Thymus (tissue), 11 donors: ENCODE data around the gene CD28. TPM values are rescaled to one million over a fixed set of nuclear protein-coding genes. Genes with fewer than 3 reads are reported as not detected.
"Not testable (repeated sequence)": the region's sequence is repeated elsewhere in the genome, so short reads cannot be mapped to it uniquely, and the experiment has no call there.

Source experiments
- DNase-seq, 9 donors: peaks; one replicate each; pipeline ENCODE4 v3.0.0-alpha.2; 2013; ENCODE audit warnings: low spot score in 9 of 9, low read depth in 6 of 9, missing footprints in 1 of 9
- H3K27ac ChIP-seq, 2 donors: one replicate each; pipeline ENCODE4 v1.5.1; 2013; ENCODE audit warnings: control low read depth in 1 of 2, low read depth in 1 of 2, low read length in 1 of 2, mild to moderate bottlenecking in 1 of 2, moderate library complexity in 1 of 2
- H3K27me3 ChIP-seq, 2 donors: one replicate each; pipeline ENCODE4 v1.5.1; 2013; ENCODE audit warnings: low read length in 1 of 2; ENCODE audit not compliant: control insufficient read depth in 2 of 2, insufficient read depth in 1 of 2
- H3K36me3 ChIP-seq, 2 donors: one replicate each; pipeline ENCODE4 v1.5.1; 2013; ENCODE audit warnings: low read length in 1 of 2, mild to moderate bottlenecking in 1 of 2, moderate library complexity in 1 of 2; ENCODE audit not compliant: control insufficient read depth in 2 of 2, insufficient read depth in 2 of 2
- H3K4me1 ChIP-seq, 2 donors: one replicate each; pipeline ENCODE4 v1.5.1; 2013; ENCODE audit warnings: low read length in 2 of 2; ENCODE audit not compliant: control insufficient read depth in 2 of 2, insufficient read depth in 2 of 2
- H3K4me3 ChIP-seq, 2 donors: one replicate each; pipeline ENCODE4 v1.5.1; 2013; ENCODE audit warnings: low read length in 2 of 2, control low read depth in 1 of 2, mild to moderate bottlenecking in 1 of 2
- H3K9me3 ChIP-seq, 2 donors: one replicate each; pipeline ENCODE4 v1.5.1; 2013; ENCODE audit warnings: low read length in 1 of 2, mild to moderate bottlenecking in 1 of 2; ENCODE audit not compliant: control insufficient read depth in 2 of 2, insufficient read depth in 1 of 2
- WGBS: extraction: QIAGEN DNeasy Blood & Tissue Kit; methylation state at CpG from one replicate; pipeline ENCODE4 v1.1.7; 2013; 5-methylcytosine and 5-hydroxymethylcytosine counted together
- polyA plus RNA-seq: library from polyadenylated mRNA; stranded (reverse); fragments of 200-250 nt; gene quantifications from one replicate; pipeline ENCODE4 v1.2.3, GENCODE V29; 2013
- total RNA-seq: library from RNA; stranded (reverse); fragments of 120-200 nt; gene quantifications from one replicate; pipeline ENCODE4 v1.2.4, GENCODE V29; 2013
- donor health status: healthy.

CD28 gene
- total and polyA plus RNA-seq, 2 donors, result 27.2 to 42.8 TPM

- Histone ChIP-seq H3K4me3 (no peak overlapping the region), H3K27ac (no peak overlapping the region), H3K36me3 (no peaks in the 10 kb centered on the region), H3K9me3 (no peaks in the 10 kb centered on the region), H3K4me1 (peaks cover 19% of the 10 kb centered on the region in 2 donors), H3K27me3 (no peaks in the 10 kb centered on the region)
- WGBS, result 85% methylated on average over 5 of the region's 5 CpGs
- no peak for DNase-seq
Measured at GRCh38 chr2:203690441-203691047, 15.9 kb upstream of the CD28 start.

GRCh38 chr2:203691149-203691548 lies 15.3 kb upstream of the CD28 start:
- H3K27me3 ChIP-seq, result no peaks in the 10 kb centered on the region
- H3K4me3 ChIP-seq, result no peak overlapping the region
- H3K9me3 ChIP-seq, result no peaks in the 10 kb centered on the region
- no peak overlapping the region for H3K27ac ChIP-seq
- DNase-seq, result no peak
- no peaks in the 10 kb centered on the region for H3K36me3 ChIP-seq
- peaks cover 17 to 19% of the 10 kb centered on the region in 2 donors for H3K4me1 ChIP-seq

- H3K27ac ChIP-seq, result no peak overlapping the region
- no peaks in the 10 kb centered on the region for H3K27me3 ChIP-seq
- H3K4me1 ChIP-seq, result peaks cover 17 to 19% of the 10 kb centered on the region in 2 donors
- 97% methylated on average over 5 of the region's 5 CpGs for WGBS
- DNase-seq, result no peak
- H3K4me3 ChIP-seq, result no peak overlapping the region
- H3K9me3 ChIP-seq, result no peaks in the 10 kb centered on the region
- no peaks in the 10 kb centered on the region for H3K36me3 ChIP-seq
Measured at GRCh38 chr2:203692031-203692710, 14.3 kb upstream of the CD28 start.

GRCh38 chr2:203693242-203693879 lies 13.1 kb upstream of the CD28 start:
- Histone ChIP-seq H3K9me3 (no peaks in the 10 kb centered on the region), H3K36me3 (no peaks in the 10 kb centered on the region), H3K27ac (no peak overlapping the region), H3K4me1 (peaks cover 17 to 19% of the 10 kb centered on the region in 2 donors), H3K27me3 (no peaks in the 10 kb centered on the region), H3K4me3 (no peak overlapping the region)
- DNase-seq, result no peak
- 95% methylated on average over 6 of the region's 6 CpGs for WGBS

GRCh38 chr2:203694191-203694590 lies 12.2 kb upstream of the CD28 start:
- Histone ChIP-seq H3K9me3 (no peaks in the 10 kb centered on the region), H3K27me3 (no peaks in the 10 kb centered on the region), H3K36me3 (no peaks in the 10 kb centered on the region), H3K4me3 (no peak overlapping the region), H3K27ac (no peak overlapping the region), H3K4me1 (peaks cover 16 to 17% of the 10 kb centered on the region in 2 donors)
- 52% methylated on average over 3 of the region's 3 CpGs for WGBS
- no peak for DNase-seq

- 98% methylated on average over 1 of the region's 1 CpG for WGBS
Measured at GRCh38 chr2:203697190-203697589, 9.2 kb upstream of the CD28 start.

GRCh38 chr2:203697763-203698162 lies 8.7 kb upstream of the CD28 start:
- not testable (repeated sequence) for H3K36me3 ChIP-seq, H3K4me3 ChIP-seq, H3K4me1 ChIP-seq, H3K27me3 ChIP-seq, H3K9me3 ChIP-seq, DNase-seq, H3K27ac ChIP-seq
- 98% methylated on average over 2 of the region's 2 CpGs for WGBS

More at GRCh38 chr2:203697190-203697589, 9.2 kb upstream of the CD28 start:
- DNase-seq, result no peak
- no peak overlapping the region for H3K4me3 ChIP-seq
- H3K27ac ChIP-seq, result no peak overlapping the region
- H3K4me1 ChIP-seq, result no peaks in the 10 kb centered on the region
- no peaks in the 10 kb centered on the region for H3K36me3 ChIP-seq
- no peaks in the 10 kb centered on the region for H3K9me3 ChIP-seq
- no peaks in the 10 kb centered on the region for H3K27me3 ChIP-seq

GRCh38 chr2:203698410-203698809 lies 8.0 kb upstream of the CD28 start:
- not testable (repeated sequence) for H3K27me3 ChIP-seq, DNase-seq, H3K36me3 ChIP-seq, H3K4me3 ChIP-seq, H3K4me1 ChIP-seq, H3K9me3 ChIP-seq, H3K27ac ChIP-seq
- 87% methylated on average over 5 of the region's 5 CpGs for WGBS

GRCh38 chr2:203704430-203704829 lies 2.0 kb upstream of the CD28 start:
- Histone ChIP-seq H3K27ac (peak overlapping the region; percentile 58 to 65), H3K4me3 (no peak overlapping the region), H3K4me1 (peaks cover 5 to 24% of the 10 kb centered on the region in 2 donors), H3K36me3 (peaks cover 0 to 1% of the 10 kb centered on the region in 2 donors), H3K9me3 (no peaks in the 10 kb centered on the region), H3K27me3 (no peaks in the 10 kb centered on the region)
- peak in 1 of 9 donors; percentile 44 for DNase-seq
- WGBS, result 27% methylated on average over 1 of the region's 1 CpG
